HUES64 (cell line): ENCODE measurements around the gene CYP27B1.
"Not testable (repeated sequence)": the region's sequence is repeated elsewhere in the genome, so short reads cannot be mapped to it uniquely, and the experiment has no call there.

Source experiments
- H3K27ac ChIP-seq: 2 replicates; pipeline ENCODE4 v1.7.0; 2013; ENCODE audit warnings: low read depth, low read length, inconsistent platforms
- H3K27me3 ChIP-seq: 2 replicates; pipeline ENCODE4 v1.6.1; 2013; ENCODE audit warnings: mild to moderate bottlenecking, low read length; ENCODE audit not compliant: insufficient read depth
- H3K36me3 ChIP-seq: 2 replicates; pipeline ENCODE4 v1.6.1; 2013; ENCODE audit warnings: mild to moderate bottlenecking, low read length; ENCODE audit not compliant: insufficient read depth
- H3K4me1 ChIP-seq: 2 replicates; pipeline ENCODE4 v1.6.1; 2013; ENCODE audit warnings: mild to moderate bottlenecking, low read length, moderate library complexity; ENCODE audit not compliant: insufficient read depth
- H3K4me3 ChIP-seq: 2 replicates; pipeline ENCODE4 v1.5.1; 2013; ENCODE audit warnings: mild to moderate bottlenecking, low read length, moderate library complexity
- H3K9ac ChIP-seq: 2 replicates; pipeline ENCODE4 v1.6.1; 2013; ENCODE audit warnings: mild to moderate bottlenecking, low read depth, low read length
- H3K9me3 ChIP-seq: 2 replicates; pipeline ENCODE4 v1.6.1; 2013; ENCODE audit warnings: low read depth, low read length; ENCODE audit not compliant: insufficient read depth
- WGBS: fragments of 150-250, 120-280 bp; methylation state at CpG from one replicate; pipeline ENCODE4 v1.1.7; 2013; ENCODE audit warnings: missing lambda C conversion rate; 5-methylcytosine and 5-hydroxymethylcytosine counted together

Gene CYP27B1

DNA sequence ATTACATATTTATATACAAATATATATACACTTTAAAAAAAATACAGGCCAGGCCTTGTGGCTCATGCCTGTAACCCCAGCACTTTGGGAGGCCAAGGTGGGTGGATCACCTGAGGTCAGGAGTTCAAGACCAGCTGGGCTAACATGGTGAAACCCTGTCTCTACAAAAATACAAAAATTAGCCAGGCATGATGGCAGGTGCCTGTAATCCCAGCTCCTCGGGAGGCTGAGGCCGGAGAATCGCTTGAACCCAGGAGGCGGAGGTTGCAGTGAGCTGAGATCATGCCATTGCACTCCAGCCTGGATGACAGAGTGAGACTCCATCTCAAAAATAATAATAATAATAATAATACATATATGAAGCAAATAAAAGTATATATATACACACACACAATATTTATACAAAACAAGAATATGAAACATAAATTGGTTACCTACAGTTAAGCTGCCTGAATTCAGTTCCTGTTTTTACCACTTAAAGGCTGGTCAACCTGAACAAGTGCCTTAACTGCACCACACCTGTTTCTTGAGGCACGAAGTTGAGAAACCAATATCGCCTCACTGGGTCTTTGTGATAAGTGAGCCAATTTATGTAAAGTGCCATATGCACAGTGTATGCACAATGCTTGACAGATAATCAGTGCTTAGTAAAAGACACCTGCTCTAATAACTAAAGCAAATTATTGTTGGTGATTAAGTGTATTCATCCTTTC is 51.7 kb downstream of the CYP27B1 start:
- not testable (repeated sequence) for H3K9me3 ChIP-seq, H3K4me3 ChIP-seq, H3K27me3 ChIP-seq, H3K9ac ChIP-seq, H3K4me1 ChIP-seq, H3K27ac ChIP-seq
- WGBS: 97% methylated on average over 6 of the region's 6 CpGs
- peaks cover 35% of the 10 kb centered on the region for H3K36me3 ChIP-seq

DNA sequence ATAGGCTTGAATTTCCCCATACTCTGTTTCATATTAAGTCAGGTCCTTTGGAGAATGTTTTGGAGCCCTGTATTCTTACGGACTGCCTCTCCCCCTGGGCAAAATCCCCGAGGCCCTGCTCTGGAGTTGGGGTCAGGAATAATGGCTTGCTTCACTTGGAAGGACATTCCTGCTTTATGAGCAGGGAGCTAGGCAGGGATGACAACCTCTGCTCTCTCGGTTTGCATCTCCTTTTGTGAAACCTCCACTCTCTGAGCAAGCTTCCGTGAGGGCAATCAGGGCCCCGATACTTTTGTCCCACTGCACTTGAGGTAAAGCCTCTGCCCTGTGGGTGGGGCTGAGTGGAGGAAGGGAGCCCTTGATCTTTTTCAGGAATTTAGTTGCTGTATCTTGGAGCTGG is 53.7 kb downstream of the CYP27B1 start:
- H3K9me3 ChIP-seq: no peaks in the 10 kb centered on the region
- H3K36me3 ChIP-seq: peaks cover 19% of the 10 kb centered on the region
- H3K27me3 ChIP-seq: no peaks in the 10 kb centered on the region
- no peak overlapping the region for H3K4me3 ChIP-seq
- no peak overlapping the region for H3K27ac ChIP-seq
- 89% methylated on average over 5 of the region's 5 CpGs for WGBS
- no peak overlapping the region for H3K9ac ChIP-seq
- H3K4me1 ChIP-seq: no peaks in the 10 kb centered on the region

DNA sequence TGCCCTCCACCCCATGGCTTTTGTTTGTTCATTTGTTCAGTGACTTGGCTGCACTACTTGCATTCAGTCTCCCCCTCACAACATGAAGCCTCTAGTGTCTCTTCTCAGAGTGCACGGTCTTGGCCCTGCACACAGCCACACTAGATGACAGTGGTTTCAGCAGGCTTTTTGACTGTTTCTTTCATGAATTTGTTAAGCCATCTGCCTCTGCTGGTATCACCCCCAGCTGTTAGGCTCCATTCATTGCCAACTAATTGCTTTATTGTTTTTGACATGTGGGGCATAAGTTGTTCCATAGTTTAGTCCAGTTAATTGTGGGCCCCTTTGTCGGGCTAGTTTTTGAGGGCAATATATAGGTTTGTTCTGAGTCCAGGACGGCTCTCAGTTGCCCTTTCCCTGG is 54.2 kb downstream of the CYP27B1 start:
- Histone ChIP-seq H3K9me3 (no peaks in the 10 kb centered on the region), H3K4me1 (no peaks in the 10 kb centered on the region), H3K36me3 (peaks cover 14% of the 10 kb centered on the region), H3K27me3 (no peaks in the 10 kb centered on the region), H3K9ac (no peak overlapping the region), H3K27ac (no peak overlapping the region), H3K4me3 (no peak overlapping the region)
- 88% methylated on average over 3 of the region's 3 CpGs for WGBS
